Vagina (tissue), 2 donors: Measurements from ENCODE around the gene VWA1.

Source experiments
- POLR2A ChIP-seq, 2 donors: fragments of 450-650 bp; IDR thresholded peaks; one replicate each; pipeline ENCODE4 v1.6.1; 2017; ENCODE audit warnings: antibody characterized with exemption in 2 of 2, mild to moderate bottlenecking in 2 of 2, moderate library complexity in 2 of 2
- POLR2AphosphoS5 ChIP-seq, 2 donors: sonication (generic); formaldehyde crosslinking; IDR thresholded peaks; one replicate each; pipeline ENCODE4 v1.9.0; 2017; ENCODE audit warnings: antibody characterized with exemption in 2 of 2, mild to moderate bottlenecking in 2 of 2, low read depth in 1 of 2; ENCODE audit not compliant: insufficient read depth in 1 of 2
- TF ChIP-seq, protein P1 (sequence below), 3 experiments: fragments of 450-650 bp in 2 of 3; fragments of 200-600 bp in 1 of 3; sonication (generic) in 1 of 3; IDR thresholded peaks; one replicate each; pipeline ENCODE4 v1.5.1; 2017 to 2019; ENCODE audit warnings: antibody characterized with exemption in 3 of 3, mild to moderate bottlenecking in 2 of 3, moderate library complexity in 2 of 3

DNA sequence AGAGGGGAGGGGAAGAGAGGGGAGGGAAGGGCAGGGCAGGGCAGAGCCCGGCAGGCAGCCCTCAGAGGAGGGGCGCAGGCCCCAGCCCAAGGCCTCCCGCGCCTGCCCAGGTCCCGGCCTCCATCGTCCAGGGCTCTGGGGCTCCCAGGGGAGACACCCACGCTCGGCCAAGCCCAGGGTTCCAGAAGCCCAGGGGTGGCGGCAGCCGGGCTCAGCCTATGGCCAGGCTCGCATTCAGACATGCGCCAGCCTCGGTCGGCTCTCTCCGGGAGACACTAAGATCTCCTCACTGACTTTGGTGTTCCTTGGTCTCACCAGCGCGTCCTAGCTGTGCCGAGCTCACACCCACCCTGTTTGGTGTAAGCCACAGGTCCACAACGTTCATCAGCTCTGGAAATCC lies 7.3 kb upstream of the VWA1 start:
- TF ChIP-seq, protein P1, sequence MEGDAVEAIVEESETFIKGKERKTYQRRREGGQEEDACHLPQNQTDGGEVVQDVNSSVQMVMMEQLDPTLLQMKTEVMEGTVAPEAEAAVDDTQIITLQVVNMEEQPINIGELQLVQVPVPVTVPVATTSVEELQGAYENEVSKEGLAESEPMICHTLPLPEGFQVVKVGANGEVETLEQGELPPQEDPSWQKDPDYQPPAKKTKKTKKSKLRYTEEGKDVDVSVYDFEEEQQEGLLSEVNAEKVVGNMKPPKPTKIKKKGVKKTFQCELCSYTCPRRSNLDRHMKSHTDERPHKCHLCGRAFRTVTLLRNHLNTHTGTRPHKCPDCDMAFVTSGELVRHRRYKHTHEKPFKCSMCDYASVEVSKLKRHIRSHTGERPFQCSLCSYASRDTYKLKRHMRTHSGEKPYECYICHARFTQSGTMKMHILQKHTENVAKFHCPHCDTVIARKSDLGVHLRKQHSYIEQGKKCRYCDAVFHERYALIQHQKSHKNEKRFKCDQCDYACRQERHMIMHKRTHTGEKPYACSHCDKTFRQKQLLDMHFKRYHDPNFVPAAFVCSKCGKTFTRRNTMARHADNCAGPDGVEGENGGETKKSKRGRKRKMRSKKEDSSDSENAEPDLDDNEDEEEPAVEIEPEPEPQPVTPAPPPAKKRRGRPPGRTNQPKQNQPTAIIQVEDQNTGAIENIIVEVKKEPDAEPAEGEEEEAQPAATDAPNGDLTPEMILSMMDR (IDR thresholded peaks at IDR 0.05), result no peak
- TF ChIP-seq POLR2A (IDR thresholded peaks at IDR 0.05), result no peak
- no peak for TF ChIP-seq POLR2AphosphoS5 (IDR thresholded peaks at IDR 0.05; ENCODE audit: insufficient read depth in 1 of 2, low read depth in 1 of 2)
